ENCODE data around the gene DGCR8. TPM values are rescaled to one million over a fixed set of nuclear protein-coding genes. Genes with fewer than 3 reads are reported as not detected.

DGCR8 gene
- polyA plus RNA-seq, 2 donors, result 14.1 to 21.6 TPM

- Histone ChIP-seq H3K27ac (ENCODE audit: low read depth in 2 of 2, low read length in 1 of 2) (no peak overlapping the region), H3K9me3 (ENCODE audit: control insufficient read depth in 2 of 2, insufficient read depth in 1 of 2, low read depth in 1 of 2, low read length in 1 of 2) (no peaks in the 10 kb centered on the region), H3K4me1 (ENCODE audit: control insufficient read depth in 2 of 2, insufficient read depth in 2 of 2, low read length in 1 of 2) (no peaks in the 10 kb centered on the region), H3K27me3 (ENCODE audit: control insufficient read depth in 1 of 2, insufficient read depth in 2 of 2, low read length in 2 of 2) (no peaks in the 10 kb centered on the region), H3K4me3 (ENCODE audit: low read depth in 1 of 2, low read length in 2 of 2) (no peak overlapping the region), H3K36me3 (ENCODE audit: control insufficient read depth in 2 of 2, insufficient read depth in 2 of 2, low read length in 1 of 2) (peaks cover 5 to 29% of the 10 kb centered on the region in 2 donors)
- WGBS, 2 donors, result 79 to 84% methylated on average over 25 to 26 of the region's 26 CpGs
Measured at GRCh38 chr22:20052309-20053259, 27.5 kb upstream of the DGCR8 start.

GRCh38 chr22:20053407-20054033 is 26.5 kb upstream of the DGCR8 start:
- Histone ChIP-seq H3K36me3 (ENCODE audit: control insufficient read depth in 2 of 2, insufficient read depth in 2 of 2, low read length in 1 of 2) (peaks cover 5 to 30% of the 10 kb centered on the region in 2 donors), H3K4me3 (ENCODE audit: low read depth in 1 of 2, low read length in 2 of 2) (no peak overlapping the region), H3K27me3 (ENCODE audit: control insufficient read depth in 1 of 2, insufficient read depth in 2 of 2, low read length in 2 of 2) (no peaks in the 10 kb centered on the region), H3K4me1 (ENCODE audit: control insufficient read depth in 2 of 2, insufficient read depth in 2 of 2, low read length in 1 of 2) (no peaks in the 10 kb centered on the region), H3K27ac (ENCODE audit: low read depth in 2 of 2, low read length in 1 of 2) (no peak overlapping the region), H3K9me3 (ENCODE audit: control insufficient read depth in 2 of 2, insufficient read depth in 1 of 2, low read depth in 1 of 2, low read length in 1 of 2) (no peaks in the 10 kb centered on the region)
- 80 to 88% methylated on average over 14 of the region's 14 CpGs for WGBS, 2 donors

- Histone ChIP-seq H3K36me3 (ENCODE audit: control insufficient read depth in 2 of 2, insufficient read depth in 2 of 2, low read length in 1 of 2) (peaks cover 5 to 30% of the 10 kb centered on the region in 2 donors), H3K9me3 (ENCODE audit: control insufficient read depth in 2 of 2, insufficient read depth in 1 of 2, low read depth in 1 of 2, low read length in 1 of 2) (no peaks in the 10 kb centered on the region), H3K27me3 (ENCODE audit: control insufficient read depth in 1 of 2, insufficient read depth in 2 of 2, low read length in 2 of 2) (no peaks in the 10 kb centered on the region), H3K4me3 (ENCODE audit: low read depth in 1 of 2, low read length in 2 of 2) (no peak overlapping the region), H3K4me1 (ENCODE audit: control insufficient read depth in 2 of 2, insufficient read depth in 2 of 2, low read length in 1 of 2) (no peaks in the 10 kb centered on the region), H3K27ac (ENCODE audit: low read depth in 2 of 2, low read length in 1 of 2) (no peak overlapping the region)
- 77 to 92% methylated on average over 12 of the region's 12 CpGs for WGBS, 2 donors
Measured at GRCh38 chr22:20054034-20054427, 26.0 kb upstream of the DGCR8 start.

GRCh38 chr22:20054485-20054884 is 25.6 kb upstream of the DGCR8 start:
- Histone ChIP-seq H3K27me3 (ENCODE audit: control insufficient read depth in 1 of 2, insufficient read depth in 2 of 2, low read length in 2 of 2) (no peaks in the 10 kb centered on the region), H3K4me3 (ENCODE audit: low read depth in 1 of 2, low read length in 2 of 2) (no peak overlapping the region), H3K27ac (ENCODE audit: low read depth in 2 of 2, low read length in 1 of 2) (no peak overlapping the region), H3K4me1 (ENCODE audit: control insufficient read depth in 2 of 2, insufficient read depth in 2 of 2, low read length in 1 of 2) (no peaks in the 10 kb centered on the region), H3K9me3 (ENCODE audit: control insufficient read depth in 2 of 2, insufficient read depth in 1 of 2, low read depth in 1 of 2, low read length in 1 of 2) (no peaks in the 10 kb centered on the region), H3K36me3 (ENCODE audit: control insufficient read depth in 2 of 2, insufficient read depth in 2 of 2, low read length in 1 of 2) (peaks cover 5 to 30% of the 10 kb centered on the region in 2 donors)
- 85 to 95% methylated on average over 6 of the region's 6 CpGs for WGBS, 2 donors

- H3K27ac ChIP-seq (ENCODE audit: low read depth in 2 of 2, low read length in 1 of 2), result no peak overlapping the region
- peaks cover 5 to 30% of the 10 kb centered on the region in 2 donors for H3K36me3 ChIP-seq (ENCODE audit: control insufficient read depth in 2 of 2, insufficient read depth in 2 of 2, low read length in 1 of 2)
- no peaks in the 10 kb centered on the region for H3K4me1 ChIP-seq (ENCODE audit: control insufficient read depth in 2 of 2, insufficient read depth in 2 of 2, low read length in 1 of 2)
- 95 to 97% methylated on average over 2 of the region's 2 CpGs for WGBS, 2 donors
- no peaks in the 10 kb centered on the region for H3K27me3 ChIP-seq (ENCODE audit: control insufficient read depth in 1 of 2, insufficient read depth in 2 of 2, low read length in 2 of 2)
- H3K9me3 ChIP-seq (ENCODE audit: control insufficient read depth in 2 of 2, insufficient read depth in 1 of 2, low read depth in 1 of 2, low read length in 1 of 2), result no peaks in the 10 kb centered on the region
- no peak overlapping the region for H3K4me3 ChIP-seq (ENCODE audit: low read depth in 1 of 2, low read length in 2 of 2)
Measured at GRCh38 chr22:20055144-20055543, 24.9 kb upstream of the DGCR8 start.

- Histone ChIP-seq H3K36me3 (ENCODE audit: control insufficient read depth in 2 of 2, insufficient read depth in 2 of 2, low read length in 1 of 2) (peaks cover 5 to 30% of the 10 kb centered on the region in 2 donors), H3K27me3 (ENCODE audit: control insufficient read depth in 1 of 2, insufficient read depth in 2 of 2, low read length in 2 of 2) (no peaks in the 10 kb centered on the region), H3K4me1 (ENCODE audit: control insufficient read depth in 2 of 2, insufficient read depth in 2 of 2, low read length in 1 of 2) (no peaks in the 10 kb centered on the region), H3K27ac (ENCODE audit: low read depth in 2 of 2, low read length in 1 of 2) (no peak overlapping the region), H3K4me3 (ENCODE audit: low read depth in 1 of 2, low read length in 2 of 2) (no peak overlapping the region), H3K9me3 (ENCODE audit: control insufficient read depth in 2 of 2, insufficient read depth in 1 of 2, low read depth in 1 of 2, low read length in 1 of 2) (no peaks in the 10 kb centered on the region)
- WGBS, 2 donors, result 92 to 93% methylated on average over 15 of the region's 15 CpGs
Measured at GRCh38 chr22:20055654-20056053, 24.4 kb upstream of the DGCR8 start.

- 91 to 92% methylated on average over 10 of the region's 10 CpGs for WGBS, 2 donors
- H3K27me3 ChIP-seq (ENCODE audit: control insufficient read depth in 1 of 2, insufficient read depth in 2 of 2, low read length in 2 of 2), result no peaks in the 10 kb centered on the region
- no peak overlapping the region for H3K4me3 ChIP-seq (ENCODE audit: low read depth in 1 of 2, low read length in 2 of 2)
- peaks cover 5 to 31% of the 10 kb centered on the region in 2 donors for H3K36me3 ChIP-seq (ENCODE audit: control insufficient read depth in 2 of 2, insufficient read depth in 2 of 2, low read length in 1 of 2)
- H3K4me1 ChIP-seq (ENCODE audit: control insufficient read depth in 2 of 2, insufficient read depth in 2 of 2, low read length in 1 of 2), result peaks cover 0 to 1% of the 10 kb centered on the region in 2 donors
- no peak overlapping the region for H3K27ac ChIP-seq (ENCODE audit: low read depth in 2 of 2, low read length in 1 of 2)
- H3K9me3 ChIP-seq (ENCODE audit: control insufficient read depth in 2 of 2, insufficient read depth in 1 of 2, low read depth in 1 of 2, low read length in 1 of 2), result no peaks in the 10 kb centered on the region
Measured at GRCh38 chr22:20056161-20056560, 23.9 kb upstream of the DGCR8 start.

GRCh38 chr22:20056696-20057386 is 23.2 kb upstream of the DGCR8 start:
- H3K4me3 ChIP-seq (ENCODE audit: low read depth in 1 of 2, low read length in 2 of 2), result no peak overlapping the region
- no peaks in the 10 kb centered on the region for H3K27me3 ChIP-seq (ENCODE audit: control insufficient read depth in 1 of 2, insufficient read depth in 2 of 2, low read length in 2 of 2)
- peaks cover 8 to 36% of the 10 kb centered on the region in 2 donors for H3K36me3 ChIP-seq (ENCODE audit: control insufficient read depth in 2 of 2, insufficient read depth in 2 of 2, low read length in 1 of 2)
- peaks cover 0 to 6% of the 10 kb centered on the region in 2 donors for H3K4me1 ChIP-seq (ENCODE audit: control insufficient read depth in 2 of 2, insufficient read depth in 2 of 2, low read length in 1 of 2)
- no peak overlapping the region for H3K27ac ChIP-seq (ENCODE audit: low read depth in 2 of 2, low read length in 1 of 2)
- no peaks in the 10 kb centered on the region for H3K9me3 ChIP-seq (ENCODE audit: control insufficient read depth in 2 of 2, insufficient read depth in 1 of 2, low read depth in 1 of 2, low read length in 1 of 2)
- WGBS, 2 donors, result 87 to 93% methylated on average over 16 of the region's 16 CpGs

- peaks cover 0 to 12% of the 10 kb centered on the region in 2 donors for H3K4me1 ChIP-seq (ENCODE audit: control insufficient read depth in 2 of 2, insufficient read depth in 2 of 2, low read length in 1 of 2)
- H3K36me3 ChIP-seq (ENCODE audit: control insufficient read depth in 2 of 2, insufficient read depth in 2 of 2, low read length in 1 of 2), result peaks cover 8 to 36% of the 10 kb centered on the region in 2 donors
- H3K27ac ChIP-seq (ENCODE audit: low read depth in 2 of 2, low read length in 1 of 2), result no peak overlapping the region
- no peaks in the 10 kb centered on the region for H3K9me3 ChIP-seq (ENCODE audit: control insufficient read depth in 2 of 2, insufficient read depth in 1 of 2, low read depth in 1 of 2, low read length in 1 of 2)
- H3K4me3 ChIP-seq (ENCODE audit: low read depth in 1 of 2, low read length in 2 of 2), result no peak overlapping the region
- 96% methylated on average over 13 of the region's 13 CpGs for WGBS, 2 donors
- no peaks in the 10 kb centered on the region for H3K27me3 ChIP-seq (ENCODE audit: control insufficient read depth in 1 of 2, insufficient read depth in 2 of 2, low read length in 2 of 2)
Measured at GRCh38 chr22:20057596-20058268, 22.3 kb upstream of the DGCR8 start.
